H1 (cell line): ENCODE measurements around the gene TRAPPC5. TPM values are rescaled to one million over a fixed set of nuclear protein-coding genes. Genes with fewer than 3 reads are reported as not detected.

Source experiments
- CTCF ChIA-PET: fragments of 300-600 bp; sonication (Branson Sonifier 250); formaldehyde crosslinking; loops from one replicate; lab custom pipeline; 2021; ENCODE audit not compliant: partially characterized antibody; lab: Charles Lee
- POLR2A ChIA-PET: fragments of 300-600 bp; sonication (Branson Sonifier 250); formaldehyde crosslinking; loops from one replicate; lab custom pipeline; 2021; ENCODE audit warnings: inconsistent platforms; ENCODE audit not compliant: partially characterized antibody; lab: Charles Lee
- DNase-seq, 2 experiments: peaks; one replicate each; pipeline versions ENCODE4 v3.0.0 to v3.0.0-alpha.2; 2010 to 2022; ENCODE audit warnings: low spot score in 2 of 2, low read depth in 1 of 2, mixed read lengths in 1 of 2
- FAIRE-seq: peaks from 2 replicates; lab custom pipeline; 2011; peaks lifted over from hg19 to GRCh38; lab: Jason Lieb, UNC
- H2AFZ ChIP-seq: 2 replicates; pipeline ENCODE4 v1.8.1; 2012; ENCODE audit warnings: low read length, inconsistent platforms
- H2AK5ac ChIP-seq: 2 replicates; pipeline ENCODE4 v1.6.1; 2013; ENCODE audit warnings: low read depth, low read length
- H2BK120ac ChIP-seq: replicated peaks from 2 replicates; pipeline ENCODE3; 2013; ENCODE audit warnings: low read depth, low read length, inconsistent platforms
- H2BK12ac ChIP-seq: 2 replicates; pipeline ENCODE4 v1.6.1; 2013; ENCODE audit warnings: low read depth, low read length
- H2BK15ac ChIP-seq: 2 replicates; pipeline ENCODE4 v1.6.1; 2013; ENCODE audit warnings: low read length
- H2BK20ac ChIP-seq: 2 replicates; pipeline ENCODE4 v1.6.1; 2013; ENCODE audit warnings: low read length
- H2BK5ac ChIP-seq: 2 replicates; pipeline ENCODE4 v1.6.1; 2013; ENCODE audit warnings: low read depth, low read length
- H3K14ac ChIP-seq: 2 replicates; pipeline ENCODE4 v1.6.1; 2013; ENCODE audit warnings: inconsistent platforms; ENCODE audit not compliant: insufficient read length
- H3K18ac ChIP-seq: 2 replicates; pipeline ENCODE4 v1.6.1; 2013; ENCODE audit warnings: low read length; ENCODE audit errors: extremely low read depth
- H3K23ac ChIP-seq: 2 replicates; pipeline ENCODE4 v1.6.1; 2013; ENCODE audit warnings: inconsistent platforms; ENCODE audit not compliant: insufficient read length
- H3K23me2 ChIP-seq: 2 replicates; pipeline ENCODE4 v1.6.1; 2013; ENCODE audit warnings: low read depth, low read length
- H3K27ac ChIP-seq: 2 replicates; pipeline ENCODE4 v1.6.1; 2011; ENCODE audit warnings: low read depth, low read length, inconsistent platforms
- H3K27me3 ChIP-seq, 4 experiments: replicated peaks in 1 of 4; 1 replicate in 1 of 4; 2 replicates in 3 of 4; pipeline versions ENCODE4 v1.6.1 to v1.8.1; 2011 to 2013; ENCODE audit warnings: low read length in 3 of 4, mild to moderate bottlenecking in 3 of 4, inconsistent platforms in 2 of 4, mixed read lengths in 2 of 4, moderate library complexity in 1 of 4; ENCODE audit not compliant: control insufficient read depth in 3 of 4, insufficient read depth in 3 of 4; ENCODE audit errors: extremely low read depth in 1 of 4
- H3K36me3 ChIP-seq, 4 experiments: 2 replicates each; pipeline versions ENCODE4 v1.6.1 to v1.8.1; 2011 to 2013; ENCODE audit warnings: mild to moderate bottlenecking in 4 of 4, low read length in 3 of 4, moderate library complexity in 2 of 4, control low read depth in 1 of 4, inconsistent platforms in 1 of 4; ENCODE audit not compliant: insufficient read depth in 4 of 4, control insufficient read depth in 2 of 4
- H3K4ac ChIP-seq: replicated peaks from 2 replicates; pipeline ENCODE3; 2013; ENCODE audit warnings: low read length, low read depth, mixed read lengths, inconsistent platforms; ENCODE audit not compliant: insufficient read length
- H3K4me1 ChIP-seq, 4 experiments: replicated peaks in 1 of 4; 1 replicate in 1 of 4; 2 replicates in 3 of 4; pipeline versions ENCODE4 v1.6.1 to v1.8.1; 2011 to 2013; ENCODE audit warnings: low read length in 3 of 4, inconsistent platforms in 2 of 4, mixed read lengths in 1 of 4; ENCODE audit not compliant: insufficient read depth in 4 of 4, control insufficient read depth in 3 of 4
- H3K4me2 ChIP-seq, 2 experiments: 2 replicates each; pipeline versions ENCODE4 v1.6.1 to v1.8.1; 2011 to 2013; ENCODE audit warnings: low read depth in 2 of 2, low read length in 2 of 2, control low read depth in 1 of 2, inconsistent platforms in 1 of 2, mild to moderate bottlenecking in 1 of 2; ENCODE audit not compliant: insufficient read depth in 1 of 2
- H3K4me3 ChIP-seq, 4 experiments: fragments of 200-600, 300-600 bp in 1 of 4; sonication (generic), shearing (Covaris generic), sonication (Bioruptor Twin) in 1 of 4; 2 replicates each; pipeline versions ENCODE4 v1.5.1 to v1.8.1; 2011 to 2016; ENCODE audit warnings: low read length in 4 of 4, low read depth in 3 of 4, control low read depth in 2 of 4, inconsistent platforms in 2 of 4, mild to moderate bottlenecking in 2 of 4, mixed read lengths in 1 of 4, moderate library complexity in 1 of 4; ENCODE audit not compliant: insufficient read depth in 2 of 4; ENCODE audit errors: extremely low read depth in 1 of 4
- H3K56ac ChIP-seq: replicated peaks from 2 replicates; pipeline ENCODE3; 2013; ENCODE audit warnings: low read depth, mild to moderate bottlenecking, mixed read lengths, low read length, inconsistent platforms; ENCODE audit not compliant: insufficient read length
- H3K79me1 ChIP-seq: 2 replicates; pipeline ENCODE4 v1.6.1; 2013; ENCODE audit warnings: low read depth, low read length, control low read depth
- H3K79me2 ChIP-seq, 2 experiments: 2 replicates each; pipeline versions ENCODE4 v1.6.1 to v1.8.1; 2012 to 2013; ENCODE audit warnings: low read length in 2 of 2, mild to moderate bottlenecking in 2 of 2, inconsistent platforms in 1 of 2; ENCODE audit not compliant: insufficient read depth in 2 of 2, control insufficient read depth in 1 of 2
- H3K9ac ChIP-seq, 4 experiments: replicated peaks in 1 of 4; 1 replicate in 1 of 4; 2 replicates in 3 of 4; pipeline versions ENCODE4 v1.6.1 to v1.8.1; 2011 to 2013; ENCODE audit warnings: low read depth in 3 of 4, low read length in 3 of 4, control low read depth in 2 of 4, mild to moderate bottlenecking in 2 of 4, moderate library complexity in 2 of 4, inconsistent platforms in 1 of 4; ENCODE audit errors: extremely low read depth in 1 of 4
- H3K9me3 ChIP-seq, 2 experiments: 2 replicates each; pipeline versions ENCODE4 v1.6.1 to v1.8.1; 2012 to 2013; ENCODE audit warnings: mild to moderate bottlenecking in 2 of 2, moderate library complexity in 2 of 2, control low read depth in 1 of 2, inconsistent platforms in 1 of 2, low read depth in 1 of 2, low read length in 1 of 2, mixed read lengths in 1 of 2; ENCODE audit not compliant: insufficient read depth in 2 of 2
- H4K20me1 ChIP-seq, 2 experiments: replicated peaks in 1 of 2; 2 replicates each; pipeline versions ENCODE3 to v1.8.1; 2011 to 2013; ENCODE audit warnings: inconsistent platforms in 2 of 2, low read length in 2 of 2, mild to moderate bottlenecking in 1 of 2; ENCODE audit not compliant: insufficient read depth in 2 of 2, control insufficient read depth in 1 of 2
- H4K5ac ChIP-seq: 2 replicates; pipeline ENCODE4 v1.6.1; 2013; ENCODE audit warnings: low read length, low read depth, mixed read lengths, inconsistent platforms; ENCODE audit not compliant: insufficient read length
- H4K8ac ChIP-seq: 2 replicates; pipeline ENCODE4 v1.8.0; 2013; ENCODE audit warnings: mild to moderate bottlenecking, moderate library complexity, low read length, inconsistent platforms; ENCODE audit not compliant: insufficient read depth; ENCODE audit errors: extremely low read depth
- H4K91ac ChIP-seq: replicated peaks from 2 replicates; pipeline ENCODE3; 2013; ENCODE audit warnings: low read length, mixed read lengths, inconsistent platforms; ENCODE audit not compliant: insufficient read length
- ASH2L ChIP-seq: fragments of 200-600, 300-600 bp; sonication (generic); IDR thresholded peaks from one replicate; pipeline ENCODE4 v1.7.1; 2017; ENCODE audit warnings: low read length
- CHD1 ChIP-seq: IDR thresholded peaks from 2 replicates; pipeline ENCODE4 v1.6.1; 2012; ENCODE audit warnings: low read depth, low read length, improper control_type of control experiment
- POLR2AphosphoS5 ChIP-seq: IDR thresholded peaks from 2 replicates; pipeline ENCODE4 v1.6.1; 2011; ENCODE audit warnings: low read depth, low read length
- RNF2 ChIP-seq: fragments of 200-900, 300-1000 bp; sonication (generic); IDR thresholded peaks from 2 replicates; pipeline ENCODE4 v1.7.1; 2016; ENCODE audit warnings: borderline replicate concordance, low read depth, mild to moderate bottlenecking, antibody characterized with exemption, low read length; ENCODE audit not compliant: poor library complexity, severe bottlenecking; ENCODE audit errors: missing control alignments
- SP4 ChIP-seq: IDR thresholded peaks from 2 replicates; pipeline ENCODE4 v1.6.1; 2012; ENCODE audit warnings: low read length, inconsistent platforms
- TBP ChIP-seq: IDR thresholded peaks from 2 replicates; pipeline ENCODE4 v1.6.1; 2011; ENCODE audit warnings: low read depth, low read length, improper control_type of control experiment
- ZNF274 ChIP-seq: IDR thresholded peaks from 2 replicates; pipeline ENCODE4 v1.7.0; 2012; ENCODE audit warnings: low read length, borderline replicate concordance; ENCODE audit errors: extremely low read depth
- WGBS, 2 experiments: shearing (Covaris generic) in 1 of 2; methylation state at CpG; one replicate each; pipeline versions ENCODE4 v1.1.6 to v1.1.7; 2013 to 2015; ENCODE audit warnings: low lambda C conversion rate in 2 of 2, mixed read lengths in 2 of 2, inconsistent platforms in 1 of 2, low coverage in 1 of 2, missing lambda C conversion rate in 1 of 2; ENCODE audit not compliant: insufficient replicate concordance in 2 of 2, insufficient coverage in 1 of 2, insufficient read length in 1 of 2; ENCODE audit errors: extremely low coverage in 1 of 2, missing lambda C conversion rate in 1 of 2; 5-methylcytosine and 5-hydroxymethylcytosine counted together
- polyA plus RNA-seq, 7 experiments: library from polyadenylated mRNA; depleted of rRNA in 3 of 7; stranded (reverse) in 5 of 7; unstranded in 2 of 7; fragments of >200 nt in 5 of 7; fragments of 200-250 nt in 2 of 7; gene quantifications; 1 replicate in 5 of 7; 2 replicates in 1 of 7; 4 replicates in 1 of 7; pipeline versions ENCODE4 v1.2.1 to v1.2.3, GENCODE V29; 2011 to 2013; ENCODE audit warnings: missing spikeins in 2 of 7, mixed read lengths in 2 of 7
- total RNA-seq: library from RNA; stranded (reverse); fragmentation: NEBNext Ultra II Directional; extraction: Animal tissue kit (Norgen Biotek cat#: 25700); gene quantifications from 2 replicates; pipeline ENCODE4 v1.2.1, GENCODE V29; 2021

The TRAPPC5 gene
- total and polyA plus RNA-seq, 2 of the 8 experiments (the other 6 are each of a cell fraction or from before 2014, with no cell fraction given), result 109 to 120 TPM

GRCh38 chr19:7690779-7691258 is 10.2 kb downstream of the TRAPPC5 start:
- Histone ChIP-seq H4K20me1 (peaks cover 0 to 3% of the 10 kb centered on the region in 2 experiments), H3K56ac (no peak overlapping the region), H4K5ac (no peak overlapping the region), H2BK5ac (no peak overlapping the region), H2BK20ac (no peak overlapping the region), H4K91ac (no peak overlapping the region), H3K9me3 (no peaks in the 10 kb centered on the region), H2AK5ac (no peak overlapping the region), H2AFZ (no peak overlapping the region), H3K36me3 (no peaks in the 10 kb centered on the region), H3K79me1 (no peaks in the 10 kb centered on the region), H2BK15ac (0 out of 2 replicates have a peak overlapping the region, but pooled peaks have one; percentile 29), H2BK12ac (no peak overlapping the region), H3K23ac (no peak overlapping the region), H3K4ac (peak overlapping the region; percentile 38), H3K27ac (no peak overlapping the region), H3K14ac (no peak overlapping the region), H3K4me1 (no peaks in the 10 kb centered on the region; a peak in 1 of 7 replicates), H4K8ac (no peak overlapping the region; the same call in 1 of the 2 replicates), H3K4me3 (no peak overlapping the region), H3K79me2 (no peaks in the 10 kb centered on the region), H3K9ac (no peak overlapping the region), H3K23me2 (peaks cover 14% of the 10 kb centered on the region), H3K18ac (no peak overlapping the region), H3K27me3 (no peaks in the 10 kb centered on the region; a peak in 2 of 7 replicates), H3K4me2 (no peak overlapping the region), H2BK120ac (no peak overlapping the region)
- FAIRE-seq (no peak), DNase-seq (no peak)
- CTCF ChIA-PET, result interaction anchor here (1.0 to 1.3 kb wide), 2 partner anchors 34 to 170 kb away, joined by 3 read pairs; no protein-coding TSS in a partner anchor
- POLR2A ChIA-PET, result no interaction called here
- WGBS, 2 experiments, result 86% methylated on average over 8 of the region's 8 CpGs; no CpG with 5 or more reads in 1 of the 2 experiments
- TF ChIP-seq CHD1, result no peak
- TF ChIP-seq ZNF274, result no peak
- no peak for TF ChIP-seq SP4
- no peak for TF ChIP-seq RNF2
- TF ChIP-seq POLR2AphosphoS5, result no peak
- no peak for TF ChIP-seq TBP
- TF ChIP-seq ASH2L, result no peak
